HG02623 (cell line): ENCODE data around the gene NR2C2.
"Not testable (repeated sequence)": the region's sequence is repeated elsewhere in the genome, so short reads cannot be mapped to it uniquely, and the experiment has no call there.

Experiments used
- ATAC-seq: cut with Tn5 transposase; IDR thresholded peaks from one replicate; pipeline ENCODE4 v1.9.1; 2021; ENCODE audit warnings: moderate library complexity; ENCODE audit not compliant: unreplicated experiment

NR2C2 gene

DNA sequence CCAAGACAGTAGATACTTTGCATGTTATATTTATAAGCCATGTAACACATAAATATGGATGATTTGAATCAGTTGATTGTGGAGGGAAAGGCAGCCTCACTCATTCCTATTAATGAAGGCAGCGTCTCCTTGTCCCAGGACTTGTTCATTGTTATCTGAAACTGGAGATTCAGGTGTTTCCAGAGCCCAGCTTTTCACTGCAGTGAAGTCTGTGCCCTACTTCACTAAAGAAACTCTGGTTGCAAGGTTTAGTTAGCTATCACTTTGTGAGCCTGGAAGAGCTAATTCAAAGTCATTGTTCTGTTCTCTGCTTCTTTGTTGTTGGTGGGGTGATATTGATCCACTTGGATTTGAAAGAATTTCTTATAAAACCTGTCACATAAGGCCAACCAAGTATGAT lies 9.8 kb downstream of the NR2C2 start:
- no peak for ATAC-seq

DNA sequence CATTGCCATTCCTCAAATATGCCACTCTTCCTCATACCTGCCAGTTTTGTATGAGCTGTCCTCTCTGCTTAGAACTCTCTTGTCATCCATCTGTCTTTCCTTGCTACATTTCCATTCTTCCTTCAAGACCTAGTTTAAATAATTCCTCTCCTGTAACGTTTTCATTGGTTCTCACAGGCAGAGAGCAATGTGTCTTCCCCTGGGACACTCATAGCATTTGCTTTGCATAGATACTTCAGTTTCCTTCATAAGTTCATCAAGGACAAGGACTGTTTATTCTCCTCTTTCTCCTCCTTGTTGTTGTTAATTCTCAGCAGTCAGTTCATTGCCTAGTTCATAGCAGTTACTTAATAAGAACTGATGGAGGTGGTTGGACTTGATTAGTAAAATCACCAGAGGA lies 10.5 kb downstream of the NR2C2 start:
- no peak for ATAC-seq

DNA sequence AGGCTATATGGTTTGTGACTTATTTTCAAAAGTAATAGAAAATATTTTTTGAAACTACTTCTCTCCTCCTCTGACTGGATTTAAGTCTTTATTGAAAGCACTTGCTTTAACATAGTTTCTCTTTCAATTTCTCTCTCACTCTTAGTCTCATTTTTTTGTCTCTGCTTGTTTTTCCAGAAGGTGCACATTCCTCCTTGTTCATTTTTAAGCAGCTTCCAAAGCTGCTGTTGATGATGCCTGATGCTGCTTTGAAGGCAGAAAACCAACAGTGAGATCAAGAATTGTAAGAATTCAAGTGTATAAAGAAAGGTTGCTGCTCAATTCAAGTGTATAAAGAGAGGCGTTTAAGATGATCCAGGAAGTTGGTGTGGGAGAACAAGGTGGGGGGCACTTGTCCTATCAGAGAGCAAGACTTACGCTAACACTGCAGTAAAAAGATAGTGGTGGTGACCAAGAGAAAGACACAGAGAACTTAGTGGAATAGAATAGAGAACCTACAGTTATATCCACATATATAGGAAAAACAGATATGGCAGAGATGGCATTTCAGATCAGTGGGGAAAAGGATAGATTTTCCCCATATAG lies 12.1 kb downstream of the NR2C2 start:
- peak; percentile 49 for ATAC-seq

DNA sequence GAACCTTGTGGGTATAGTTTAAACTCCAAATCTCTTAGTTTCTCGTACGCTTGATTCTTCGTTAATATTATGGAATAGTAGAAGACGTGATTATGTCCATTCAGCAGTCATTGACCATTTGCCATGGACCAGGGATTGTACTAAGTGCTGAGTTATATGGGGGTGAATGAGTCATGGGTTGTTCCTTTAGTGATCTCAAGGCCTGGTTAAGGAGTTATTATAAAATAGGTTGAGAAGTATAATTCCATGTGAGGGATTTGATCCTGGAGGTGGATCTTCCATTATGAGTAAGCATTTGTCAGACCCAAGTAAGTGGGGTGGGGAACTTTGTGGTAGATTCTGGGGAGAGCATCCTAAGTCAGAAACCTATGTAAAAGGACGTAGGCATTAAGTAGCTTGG lies 15.4 kb downstream of the NR2C2 start:
- ATAC-seq: no peak

DNA sequence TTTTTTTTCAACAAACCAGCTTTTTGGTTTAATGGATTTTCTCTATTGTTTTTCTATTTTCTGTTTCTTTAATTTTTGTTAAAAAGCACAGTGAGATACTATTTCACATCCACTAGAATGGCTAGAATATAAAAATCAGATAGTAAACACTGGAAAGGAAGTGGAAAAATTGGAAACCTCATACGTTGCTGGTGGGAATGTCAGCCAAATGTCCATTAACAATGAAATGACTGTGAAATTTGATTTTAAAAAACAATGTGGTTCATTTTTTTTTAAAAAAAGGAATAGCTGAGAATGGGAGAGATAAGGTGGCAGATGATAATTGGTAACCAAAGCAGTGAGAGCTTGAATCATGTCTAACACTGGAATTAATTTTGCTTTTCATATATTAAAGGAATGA lies 19.9 kb downstream of the NR2C2 start:
- no peak for ATAC-seq

DNA sequence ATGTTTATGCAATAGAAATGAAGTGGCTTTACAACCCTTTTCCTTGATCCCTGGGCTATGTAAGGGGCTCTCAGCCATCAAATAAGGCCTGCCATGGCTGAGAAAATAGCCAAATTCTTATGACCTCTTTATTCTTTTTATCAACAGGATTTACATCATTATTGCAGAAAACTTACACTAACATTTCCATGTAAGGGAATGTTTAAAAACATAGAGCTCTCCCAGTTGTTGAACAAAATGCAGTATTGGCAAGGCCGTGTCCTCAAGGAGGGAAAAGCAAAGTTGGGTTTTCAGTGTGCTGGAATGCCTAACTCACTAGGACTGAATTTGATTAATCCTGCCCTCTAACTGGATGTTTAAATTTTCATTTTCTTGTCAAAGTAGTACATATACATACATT lies 22.3 kb downstream of the NR2C2 start:
- no peak for ATAC-seq

DNA sequence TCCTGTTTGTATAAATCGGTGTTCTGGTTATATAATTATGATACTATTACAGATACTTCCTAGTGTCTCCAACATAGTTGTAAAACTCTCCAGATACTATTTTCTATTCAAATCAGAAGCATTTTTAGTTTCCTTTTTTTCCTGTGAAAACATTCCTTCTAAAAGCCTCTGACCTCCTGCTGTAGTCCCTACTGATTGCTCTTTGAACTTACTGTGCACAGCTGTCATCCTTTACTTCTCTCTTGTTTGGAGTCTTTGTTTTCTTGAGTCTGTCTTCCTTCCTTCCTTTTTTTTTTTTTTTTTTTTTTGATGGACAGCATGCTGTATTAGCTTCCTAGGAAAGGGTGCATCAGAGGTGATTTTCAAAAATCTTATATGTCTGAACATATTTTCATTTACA lies 28.9 kb downstream of the NR2C2 start:
- ATAC-seq: no peak

DNA sequence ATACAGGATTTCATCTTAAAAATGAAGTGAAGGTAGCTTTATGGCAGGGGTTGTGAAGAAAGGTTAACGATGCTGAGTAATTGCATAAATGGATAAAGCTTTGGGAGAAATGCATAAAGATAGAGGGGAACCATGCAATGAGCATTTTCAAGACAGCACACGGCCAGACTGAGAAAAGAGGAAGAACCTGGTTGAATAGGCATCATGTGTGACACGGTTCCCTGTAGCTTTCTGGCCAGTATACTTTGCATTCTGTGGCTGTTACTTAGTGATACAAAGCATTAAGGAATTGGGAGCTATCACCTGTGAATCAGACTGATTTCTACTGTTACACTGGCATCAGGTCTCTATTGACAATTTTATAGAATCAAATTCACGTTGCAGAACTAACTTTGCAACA lies 33.3 kb downstream of the NR2C2 start:
- no peak for ATAC-seq

DNA sequence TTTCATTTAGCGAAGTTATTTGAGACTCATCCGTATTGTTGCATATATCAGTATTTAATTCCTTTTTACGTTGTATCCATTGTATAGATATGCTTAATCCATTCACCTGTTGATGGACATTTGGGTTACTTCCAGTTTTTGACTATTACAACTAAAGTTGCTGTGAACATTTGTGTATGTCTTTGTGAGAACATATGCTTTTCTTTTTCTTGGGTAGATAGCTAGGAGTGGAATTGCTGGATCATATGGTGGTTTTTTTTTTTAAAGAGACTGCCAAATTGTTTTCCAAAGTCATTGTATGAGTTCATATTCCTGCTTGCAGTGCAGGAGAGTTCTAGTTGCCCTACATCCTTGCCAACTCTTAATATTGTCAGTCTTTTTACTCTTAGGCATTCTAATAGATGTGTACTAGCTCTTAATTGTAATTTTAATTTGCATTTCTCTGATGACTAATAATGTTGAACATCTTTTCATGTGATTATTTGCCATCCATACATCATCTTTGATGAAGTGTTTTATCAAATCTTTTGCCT lies 37.3 kb downstream of the NR2C2 start:
- ATAC-seq: no peak

DNA sequence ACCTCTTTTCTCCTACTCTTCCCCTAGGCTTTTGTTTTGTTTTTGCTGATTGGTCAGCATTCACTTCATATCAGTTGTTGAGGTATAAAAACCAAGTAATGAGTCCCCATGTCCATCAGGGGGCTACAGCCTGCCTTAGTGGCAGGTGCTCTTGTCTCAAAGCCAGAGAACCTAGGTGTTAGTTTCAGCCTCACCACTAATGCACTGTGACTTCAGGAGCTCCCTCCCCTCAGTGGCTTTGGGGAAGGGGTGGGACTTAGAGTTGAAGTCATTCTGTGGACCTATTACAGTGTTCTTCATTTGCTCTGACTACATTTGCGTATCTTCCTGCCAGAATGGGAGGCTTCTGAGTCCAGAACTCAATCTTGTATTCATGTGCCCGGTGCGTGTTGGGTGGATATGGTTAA lies 41.6 kb downstream of the NR2C2 start:
- ATAC-seq: peak; percentile 99

DNA sequence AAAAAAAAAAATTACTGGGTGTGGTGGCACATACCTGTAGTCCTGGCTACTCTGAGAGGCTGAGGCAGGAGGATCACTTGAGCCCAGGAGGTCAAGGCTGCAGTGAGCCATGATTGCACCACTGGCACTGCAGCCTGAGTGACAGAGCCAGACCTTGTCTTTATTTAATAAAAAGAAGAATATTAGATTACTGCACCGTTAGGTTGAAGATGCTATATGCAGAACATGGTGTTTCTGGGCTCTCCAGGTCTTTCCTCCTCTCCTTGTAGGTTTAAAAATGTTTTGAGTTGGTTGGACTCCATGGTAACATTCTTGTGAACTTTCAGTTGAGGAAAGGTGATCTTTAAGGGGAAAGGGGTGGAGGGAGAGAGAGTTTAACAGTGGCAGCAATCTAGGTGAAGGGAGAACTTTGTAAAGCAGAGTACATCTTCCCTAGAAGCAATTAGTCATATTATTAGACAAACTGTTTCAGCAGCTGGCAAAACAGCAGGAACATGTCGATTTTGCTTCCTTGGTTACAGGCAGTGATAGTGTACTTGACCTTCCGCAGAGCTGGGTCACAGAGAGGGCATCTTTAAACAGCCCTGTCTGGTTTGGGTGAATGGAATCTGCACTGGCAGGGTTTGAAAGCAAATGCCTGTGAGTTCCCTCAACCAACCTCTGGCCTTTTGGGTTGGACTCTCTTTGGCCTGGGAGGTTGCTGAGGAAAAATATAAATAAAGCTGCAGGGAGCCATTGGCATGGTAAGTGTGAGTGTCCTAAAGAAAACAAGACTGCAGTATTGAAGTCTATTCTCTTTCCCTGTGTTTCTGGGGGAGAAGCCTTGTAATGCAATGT lies 42.8 kb downstream of the NR2C2 start:
- ATAC-seq: no peak

DNA sequence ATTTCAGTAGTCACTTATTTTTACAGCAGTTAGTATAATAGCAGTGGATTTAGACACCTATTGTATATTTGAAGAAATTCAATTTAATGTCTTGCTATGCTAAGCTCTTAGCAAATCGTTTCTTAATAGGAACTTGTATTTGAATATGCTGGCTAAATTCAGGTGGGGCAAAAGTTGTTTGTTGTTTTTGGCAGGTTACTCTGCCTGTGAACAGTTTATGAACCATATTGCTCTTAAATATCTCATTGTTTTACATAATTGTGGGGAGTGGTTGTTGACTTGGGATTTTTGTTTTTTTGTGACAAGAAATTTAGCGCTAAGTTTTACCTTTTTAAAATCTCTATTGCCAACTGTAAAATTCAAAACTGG lies 43.4 kb downstream of the NR2C2 start:
- no peak for ATAC-seq

DNA sequence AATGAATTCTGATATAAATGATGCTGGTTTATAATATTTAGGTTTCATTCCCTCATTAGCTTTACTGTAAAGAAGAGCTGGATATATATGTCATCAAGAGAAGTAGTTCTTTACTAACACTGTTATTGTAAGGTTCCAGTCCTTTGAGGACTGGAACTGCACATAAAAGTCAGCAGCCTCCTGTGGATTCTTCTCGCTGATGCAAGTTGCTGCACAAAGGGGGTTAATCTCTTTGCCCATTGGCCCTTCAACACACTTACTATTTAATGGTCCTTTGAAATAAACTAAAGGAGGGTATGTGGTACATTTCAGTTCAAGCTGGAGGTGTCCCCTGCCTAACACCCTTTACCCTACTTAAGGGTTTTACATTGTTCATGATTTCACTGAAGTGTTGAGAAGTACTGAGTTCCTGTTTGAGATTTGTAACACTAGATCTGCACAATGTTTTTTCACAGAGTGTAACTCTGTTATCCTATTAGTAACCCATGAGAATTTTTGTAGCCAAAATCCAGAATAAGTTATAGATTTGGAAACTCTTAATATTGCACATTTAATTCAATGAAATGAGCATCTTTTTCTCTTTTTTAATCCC lies 43.9 kb downstream of the NR2C2 start:
- ATAC-seq: no peak

DNA sequence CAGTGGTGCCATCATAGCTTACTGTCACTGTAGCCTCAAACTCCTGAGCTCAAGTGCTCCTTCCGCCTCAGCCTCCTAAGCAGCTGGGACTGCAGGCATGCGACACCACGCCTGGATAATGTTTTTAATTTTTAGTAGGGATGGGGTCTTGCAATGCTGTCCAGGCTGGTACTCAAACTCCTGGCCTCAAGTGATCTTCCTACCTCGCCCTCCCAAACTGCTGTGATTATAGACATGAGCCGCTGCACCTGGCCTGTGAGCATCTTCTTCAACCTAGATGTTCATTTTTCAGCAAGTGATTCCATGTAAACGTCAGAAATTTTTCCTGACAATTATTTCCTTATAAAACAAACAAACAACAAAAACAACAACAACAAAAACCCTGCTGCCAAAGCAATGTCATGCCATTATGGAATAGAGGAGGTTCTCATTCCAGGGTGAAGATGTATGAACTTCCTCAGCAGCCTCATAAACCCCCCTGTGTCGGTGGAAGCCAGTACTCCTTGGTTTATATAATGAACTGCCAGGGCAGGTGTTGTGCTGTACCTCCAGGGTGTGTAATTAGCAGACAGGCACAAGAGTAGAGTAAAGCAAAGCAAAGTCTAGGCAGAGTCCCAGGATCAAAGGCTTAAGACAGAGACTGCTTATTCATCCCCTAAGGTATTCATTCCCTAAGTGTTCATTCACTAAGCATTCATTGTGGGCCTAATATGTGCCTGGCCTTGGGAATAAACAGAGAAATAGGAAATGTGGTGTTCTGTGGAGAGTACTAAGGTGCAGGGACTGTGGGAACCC lies 44.6 kb downstream of the NR2C2 start:
- no peak for ATAC-seq

DNA sequence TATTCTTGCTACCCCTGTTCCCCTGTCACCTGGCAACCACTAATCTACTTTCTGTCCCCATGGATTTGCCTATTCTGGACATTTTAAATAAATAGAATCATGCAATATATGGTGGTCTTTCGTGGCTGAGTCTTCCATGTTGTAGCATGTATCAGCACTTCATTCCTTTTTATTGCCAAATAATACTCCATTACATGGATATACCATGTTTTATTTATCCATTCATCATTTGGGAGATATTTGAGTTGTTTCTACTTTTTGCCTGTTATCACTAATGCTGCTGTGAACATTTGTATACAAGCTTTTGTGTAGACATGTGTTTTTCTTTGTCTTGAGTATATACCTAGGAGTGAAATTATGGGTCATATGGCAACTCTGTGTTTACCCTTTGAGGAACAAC lies 50.6 kb downstream of the NR2C2 start:
- ATAC-seq: no peak

DNA sequence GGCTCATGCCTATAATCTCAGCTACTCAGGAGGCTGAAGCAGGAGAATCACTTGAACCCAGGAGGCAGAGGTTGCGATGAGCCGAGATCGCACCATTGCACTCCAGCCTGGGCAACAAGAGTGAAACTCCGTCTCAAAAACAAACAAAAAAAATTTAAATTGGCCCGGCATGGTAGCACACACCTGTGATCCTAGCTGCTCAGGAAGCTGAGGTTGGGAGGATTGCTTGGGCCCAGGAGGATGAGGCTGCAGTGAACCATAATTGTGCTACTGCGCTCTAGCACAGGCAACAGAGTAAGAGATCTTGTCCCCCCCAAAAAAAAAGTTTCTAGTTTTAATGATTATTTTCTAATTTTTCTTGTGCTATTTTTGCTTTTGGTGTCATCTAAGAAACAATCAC lies 51.8 kb downstream of the NR2C2 start:
- ATAC-seq: not testable (repeated sequence)

DNA sequence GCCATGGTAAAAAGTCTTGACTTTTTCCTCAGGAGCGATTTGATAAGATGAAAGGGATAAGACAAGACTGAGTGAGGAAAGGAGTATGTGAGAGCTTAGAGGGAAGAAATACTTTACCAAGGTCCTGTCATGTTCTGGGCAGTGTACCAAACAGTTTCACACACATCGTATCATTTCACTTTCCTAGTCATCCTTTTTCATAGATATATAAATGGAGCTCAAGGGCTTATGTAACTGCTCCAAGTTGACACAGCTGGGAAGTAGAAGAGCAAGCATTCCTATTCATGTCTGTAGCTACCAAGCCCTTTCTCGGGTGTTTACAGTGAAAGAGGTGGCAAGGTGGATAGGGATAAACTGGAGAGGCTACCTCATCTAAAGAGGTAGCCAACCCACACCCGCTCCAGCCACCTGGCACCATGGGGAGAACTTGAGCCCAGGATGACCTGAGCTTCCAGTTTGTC lies 60.3 kb downstream of the NR2C2 start:
- ATAC-seq: no peak

DNA sequence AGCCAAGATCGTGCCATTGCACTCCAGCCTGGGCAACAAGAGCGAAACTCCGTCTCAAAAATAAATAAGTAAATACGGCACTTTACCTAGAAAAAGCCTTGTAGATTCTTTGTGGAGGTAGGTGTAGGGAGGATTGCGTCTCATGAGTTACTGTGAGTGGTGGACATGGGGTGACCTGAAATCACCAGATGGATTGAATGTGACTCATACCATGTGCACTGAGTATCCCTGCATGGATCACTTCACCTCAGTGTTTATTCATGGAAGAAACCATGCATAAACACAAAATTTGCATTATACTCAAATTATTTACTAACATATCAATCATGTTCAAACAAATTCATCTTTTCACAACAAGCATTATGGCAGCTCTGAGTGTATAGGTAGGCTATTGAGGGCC lies 61.8 kb downstream of the NR2C2 start:
- no peak for ATAC-seq

DNA sequence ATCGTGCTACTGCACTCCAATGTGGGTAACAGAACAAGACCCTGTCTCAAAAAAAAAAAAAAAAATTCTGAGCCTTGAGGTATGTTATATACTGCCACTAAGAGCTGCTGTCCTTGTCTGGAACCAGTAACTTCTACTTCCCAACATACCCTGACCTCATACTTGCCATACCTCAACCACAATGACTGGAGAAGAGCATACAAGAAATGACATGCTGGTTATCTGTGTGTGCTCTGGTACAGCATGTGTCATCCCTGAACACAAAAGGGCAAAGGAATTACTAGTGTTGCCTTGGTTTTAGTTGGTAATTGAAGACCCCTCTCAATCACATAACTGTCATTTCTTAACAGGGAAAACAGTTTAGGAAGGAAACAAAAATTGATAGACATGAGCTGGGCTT lies 63.3 kb downstream of the NR2C2 start:
- no peak for ATAC-seq

DNA sequence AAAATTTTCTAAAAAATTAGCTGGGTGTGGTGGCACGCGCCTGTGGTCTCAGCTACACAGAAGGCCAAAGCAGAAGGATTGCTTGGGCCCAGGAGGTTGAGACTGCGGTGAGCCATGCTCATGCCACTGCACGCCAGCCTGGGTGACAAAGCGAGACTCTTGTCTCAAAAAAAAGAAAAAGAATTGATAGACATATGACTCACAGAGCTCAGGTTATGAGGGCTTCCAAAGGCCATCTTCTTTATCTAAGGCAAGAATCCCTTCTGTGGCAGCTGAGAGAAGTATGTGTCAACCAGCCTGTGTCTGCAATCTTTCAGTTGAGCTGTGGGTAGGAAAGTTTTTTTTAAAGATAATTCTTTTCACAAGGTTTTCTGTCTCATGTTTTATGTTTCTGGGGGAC lies 63.8 kb downstream of the NR2C2 start:
- no peak for ATAC-seq

DNA sequence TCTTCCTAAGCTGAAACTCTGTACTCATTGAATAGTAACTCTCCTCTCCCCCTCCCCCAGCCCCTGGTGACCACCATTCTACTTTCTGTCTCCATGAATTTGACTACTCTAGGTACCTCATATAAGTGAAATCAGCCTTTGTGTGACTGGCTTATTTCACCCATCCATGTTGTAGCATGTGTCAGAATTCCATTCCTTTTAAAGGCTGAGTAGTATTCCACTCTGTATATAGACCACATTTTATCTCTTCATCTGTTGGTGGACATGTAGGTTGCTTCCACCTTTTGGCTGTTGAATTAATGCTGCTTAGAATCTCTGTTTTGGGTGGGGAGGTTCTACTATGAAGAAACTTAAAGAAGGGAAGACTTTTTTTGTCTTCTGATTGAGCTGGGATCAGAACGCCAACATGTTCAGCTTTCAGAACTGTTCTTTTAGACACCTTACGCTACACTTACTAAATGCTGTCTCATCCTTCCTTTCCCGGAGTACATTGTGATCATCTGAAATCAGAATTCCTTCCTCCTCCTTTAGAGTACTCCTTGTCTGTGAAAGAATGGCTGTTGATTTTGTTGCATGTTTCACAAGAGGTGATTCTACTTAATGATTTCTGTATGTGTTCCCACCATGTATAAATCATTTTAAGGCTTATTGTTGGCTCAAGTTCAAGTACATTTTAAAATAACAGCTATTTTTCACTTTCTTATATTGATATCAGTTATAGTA lies 67.4 kb downstream of the NR2C2 start:
- ATAC-seq: no peak
